K562 (cell line): ENCODE results near the gene ADRA1B. TPM values are rescaled to one million over a fixed set of nuclear protein-coding genes. Genes with fewer than 3 reads are reported as not detected.

Source experiments
- ARID3A ChIP-seq: IDR thresholded peaks from 2 replicates; pipeline ENCODE4 v1.6.1; 2012; ENCODE audit warnings: low read depth, low read length, improper control_type of control experiment, borderline replicate concordance
- BCL6 ChIP-seq: fragments of 250-450 bp; sonication (Bioruptor Pico); IDR thresholded peaks from 2 replicates; pipeline ENCODE4 v1.4.0; 2020
- BCOR ChIP-seq: fragments of 450-650 bp; IDR thresholded peaks from 2 replicates; pipeline ENCODE4 v1.6.1; 2016
- BHLHE40 ChIP-seq: IDR thresholded peaks from 2 replicates; pipeline ENCODE4 v1.6.1; 2011; ENCODE audit warnings: low read length, improper control_type of control experiment
- CBX3 ChIP-seq, 2 experiments: IDR thresholded peaks; 1 replicate in 1 of 2; 2 replicates in 1 of 2; pipeline ENCODE4 v1.6.1; 2012; ENCODE audit warnings: inconsistent platforms in 2 of 2, low read length in 2 of 2, borderline replicate concordance in 1 of 2, control low read depth in 1 of 2
- CHD1 ChIP-seq: fragments of 200-600 bp; sonication (generic); IDR thresholded peaks from one replicate; pipeline ENCODE4 v1.6.1; 2012; ENCODE audit warnings: mild to moderate bottlenecking, moderate library complexity, low read length, inconsistent platforms
- CHD4 ChIP-seq: fragments of 200-600 bp; sonication (generic); IDR thresholded peaks from 3 replicates; pipeline ENCODE4 v1.6.1; 2012; ENCODE audit warnings: low read depth, mild to moderate bottlenecking, mixed read lengths, low read length, inconsistent platforms; ENCODE audit not compliant: insufficient read depth, insufficient replicate concordance, poor library complexity, severe bottlenecking
- ETV5 ChIP-seq: sonication (generic); formaldehyde crosslinking; IDR thresholded peaks from 2 replicates; pipeline ENCODE4 v1.4.0; 2020; ENCODE audit warnings: low read depth, mild to moderate bottlenecking, missing genetic modification reagents
- FOSL1 ChIP-seq: fragments of 200-800 bp; sonication (Bioruptor generic); conservative IDR thresholded peaks from 2 replicates; pipeline ENCODE4 v1.6.1; 2016; ENCODE audit warnings: missing genetic modification characterization, missing compliant biosample characterization
- FOXJ3 ChIP-seq: sonication (generic); formaldehyde crosslinking; IDR thresholded peaks from 2 replicates; pipeline ENCODE4 v1.4.0; 2020; ENCODE audit warnings: mild to moderate bottlenecking, missing genetic modification reagents
- FUS ChIP-seq: fragments of 200-400 bp; formaldehyde crosslinking; optimal IDR thresholded peaks from 2 replicates; pipeline ENCODE3; 2017; ENCODE audit warnings: low read depth, low read length
- GMEB1 ChIP-seq: fragments of 250-450 bp; sonication (Bioruptor Pico); IDR thresholded peaks from 2 replicates; pipeline ENCODE4 v1.4.0; 2020; ENCODE audit warnings: mild to moderate bottlenecking
- JUND ChIP-seq, 2 experiments: IDR thresholded peaks; 2 replicates in 1 of 2; 3 replicates in 1 of 2; pipeline ENCODE4 v1.6.1; 2011; ENCODE audit warnings: borderline replicate concordance in 2 of 2, low read depth in 2 of 2, low read length in 2 of 2, improper control_type of control experiment in 1 of 2, missing biosample characterization in 1 of 2, missing genetic modification characterization in 1 of 2, missing genetic modification reagents in 1 of 2
- PHF20 ChIP-seq: fragments of 450-650 bp; IDR thresholded peaks from 2 replicates; pipeline ENCODE4 v1.6.1; 2018; ENCODE audit not compliant: partially characterized antibody
- POLR3A ChIP-seq: IDR thresholded peaks from 2 replicates; pipeline ENCODE4 v1.6.1; 2011; ENCODE audit warnings: borderline replicate concordance, mild to moderate bottlenecking, moderate library complexity; ENCODE audit not compliant: insufficient read length, insufficient read depth; ENCODE audit errors: extremely low read depth
- SETDB1 ChIP-seq: IDR thresholded peaks from one replicate; pipeline ENCODE4 v1.6.1; 2012; ENCODE audit warnings: low read length, control low read depth, inconsistent platforms
- SPI1 ChIP-seq: IDR thresholded peaks from 2 replicates; pipeline ENCODE4 v1.6.1; 2011; ENCODE audit warnings: low read depth, low read length, control low read depth, borderline replicate concordance
- SRF ChIP-seq, 2 experiments: fragments of 250-450, 450-650 bp in 1 of 2; sonication (Bioruptor Pico) in 1 of 2; sonication (generic) in 1 of 2; formaldehyde crosslinking; IDR thresholded peaks; 2 replicates each; pipeline versions ENCODE4 v1.5.0 to v1.5.1; 2020 to 2022; ENCODE audit warnings: mild to moderate bottlenecking in 1 of 2, missing genetic modification reagents in 1 of 2
- THRA ChIP-seq: fragments of 450-650 bp; IDR thresholded peaks from 2 replicates; pipeline ENCODE4 v1.6.1; 2017; ENCODE audit warnings: mild to moderate bottlenecking, moderate library complexity
- ZNF133 ChIP-seq: fragments of 250-450 bp; sonication (Bioruptor Pico); IDR thresholded peaks from 2 replicates; pipeline ENCODE4 v1.4.0; 2020; ENCODE audit warnings: mild to moderate bottlenecking
- ZNF175 ChIP-seq: fragments of 200-800 bp; sonication (Bioruptor generic); IDR thresholded peaks from 2 replicates; pipeline ENCODE4 v1.6.1; 2016; ENCODE audit warnings: low read depth, mild to moderate bottlenecking, missing genetic modification characterization, missing compliant biosample characterization
- ZNF668 ChIP-seq: fragments of 250-450 bp; sonication (Bioruptor Pico); IDR thresholded peaks from 2 replicates; pipeline ENCODE4 v1.8.0; 2022; ENCODE audit warnings: mild to moderate bottlenecking, inconsistent platforms
- ZNF76 ChIP-seq: fragments of 250-450 bp; sonication (Bioruptor Pico); IDR thresholded peaks from 2 replicates; pipeline ENCODE4 v1.4.0; 2020; ENCODE audit warnings: mild to moderate bottlenecking, moderate library complexity, borderline replicate concordance
- ZSCAN32 ChIP-seq: fragments of 450-650 bp; formaldehyde crosslinking; IDR thresholded peaks from 2 replicates; pipeline ENCODE4 v1.4.0; 2020; ENCODE audit warnings: mild to moderate bottlenecking, moderate library complexity
- polyA plus RNA-seq, 8 experiments: library from polyadenylated mRNA; depleted of rRNA in 4 of 8; stranded (reverse) in 5 of 8; unstranded in 3 of 8; fragments of >200 nt; fragmentation: Nextera tagmentation in 2 of 8; fragmentation: Illumina TruSeq in 1 of 8; extraction: Ambion mirVana in 2 of 8; extraction: Trizol in 1 of 8; gene quantifications; 2 replicates each; pipeline versions ENCODE4 v1.2.1 to v1.2.3, GENCODE V29; 2011 to 2014; ENCODE audit warnings: inconsistent platforms in 1 of 8, missing spikeins in 1 of 8
- total RNA-seq, 7 experiments: library from RNA; depleted of rRNA in 6 of 7; stranded (reverse); fragments of >200 nt in 6 of 7; fragmentation: Illumina TruSeq in 2 of 7; extraction: Trizol in 2 of 7; gene quantifications; 2 replicates each; pipeline versions ENCODE4 v1.2.1 to v1.2.3, GENCODE V29; 2011 to 2021; ENCODE audit warnings: low replicate concordance in 1 of 7

Gene ADRA1B
- total and polyA plus RNA-seq, 9 of the 15 experiments (the other 6 are each of a cell fraction or from before 2014, with no cell fraction given), result not detected

DNA sequence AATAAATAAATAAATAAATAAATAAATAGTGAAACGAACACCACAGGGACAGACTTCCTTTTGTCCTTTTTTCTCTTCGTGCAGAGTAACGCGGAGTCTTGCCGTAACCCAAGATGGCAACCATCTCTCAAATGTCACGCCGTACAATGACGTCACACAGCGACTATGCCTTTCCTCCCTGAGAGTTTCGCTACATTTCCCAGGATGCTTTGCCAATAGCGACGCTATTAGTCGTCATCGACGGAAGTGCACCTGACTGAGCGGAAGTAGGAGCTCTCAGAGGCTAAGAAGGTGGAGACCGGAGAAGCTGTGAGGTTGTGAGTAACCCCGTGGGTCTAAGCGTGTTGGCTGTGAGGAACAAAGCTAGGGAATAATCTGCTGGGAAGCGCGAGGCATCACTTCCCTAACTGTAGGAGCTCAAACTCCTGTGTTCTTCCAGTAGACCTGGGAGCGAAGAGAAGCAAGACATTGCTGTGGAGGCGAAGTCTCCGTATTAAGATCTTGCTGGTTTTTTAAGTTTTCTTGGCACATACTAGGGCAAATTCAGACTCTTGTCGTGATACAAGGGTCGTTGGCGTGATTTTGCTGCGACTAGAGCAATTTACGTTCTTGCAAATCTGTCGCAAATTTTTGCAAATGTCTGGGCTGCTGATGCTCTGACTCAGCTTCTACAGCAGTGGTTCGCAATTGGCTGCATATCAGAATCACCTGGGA is 92.8 kb downstream of the ADRA1B start, which contains the start of gene TTC1 (continued):
- TF ChIP-seq FUS (no peak), ZNF133 (no peak), FOXJ3 (CRISPR knock-in tag) (no peak), SRF (CRISPR knock-in tag; IDR thresholded peaks at IDR 0.05) (peak in 1 of 2 experiments; percentile 91; a peak in 1 of 4 replicates), GMEB1 (CRISPR knock-in tag) (no peak), JUND (IDR thresholded peaks at IDR 0.05; ENCODE audit: borderline replicate concordance, low read depth, low read length) (peak; percentile 94), JUND (tag; IDR thresholded peaks at IDR 0.05; ENCODE audit: borderline replicate concordance, low read depth, low read length) (peak; percentile 97), POLR3A (no peak), ARID3A (no peak), ZNF668 (no peak), ETV5 (peak; percentile 50; the same call in 1 of the 2 replicates), ZSCAN32 (CRISPR knock-in tag) (no peak), BHLHE40 (peak; percentile 90), FOSL1 (tag) (peak; percentile 63), ZNF76 (CRISPR knock-in tag) (peak; percentile 56; the same call in 1 of the 2 replicates), CHD1 (no peak), BCOR (no peak), CHD4 (no peak), THRA (no peak), SPI1 (peak; percentile 87), BCL6 (no peak), PHF20 (peak; percentile 89), ZNF175 (peak; percentile 78), CBX3 (IDR thresholded peaks at IDR 0.05; ENCODE audit: borderline replicate concordance in 1 of 2, low read length in 2 of 2) (peak in 1 of 2 experiments; percentile 85; a peak in 1 of 3 replicates), SETDB1 (no peak)
